HG02798 (cell line): ENCODE results near the gene LEAP2.
"Not testable (repeated sequence)": the region's sequence is repeated elsewhere in the genome, so short reads cannot be mapped to it uniquely, and the experiment has no call there.

ENCODE experiments used
- ATAC-seq: cut with Tn5 transposase; IDR thresholded peaks from one replicate; pipeline ENCODE4 v1.9.1; 2021; ENCODE audit warnings: mild to moderate bottlenecking; ENCODE audit not compliant: unreplicated experiment, poor library complexity

LEAP2 gene

GRCh38 chr5:132840313-132840712, 33.2 kb upstream of the LEAP2 start:
- ATAC-seq = no peak

GRCh38 chr5:132840896-132841295, 32.6 kb upstream of the LEAP2 start:
- ATAC-seq = no peak

GRCh38 chr5:132841305-132841704, 32.2 kb upstream of the LEAP2 start:
- ATAC-seq = no peak

- no peak for ATAC-seq
These were observed 25.2 kb upstream of the LEAP2 start for GRCh38 chr5:132848270-132848669.

GRCh38 chr5:132849347-132849746, 24.1 kb upstream of the LEAP2 start:
- no peak for ATAC-seq

GRCh38 chr5:132850066-132850465, 23.4 kb upstream of the LEAP2 start:
- ATAC-seq = no peak

GRCh38 chr5:132853323-132853722, 20.1 kb upstream of the LEAP2 start:
- ATAC-seq = no peak

GRCh38 chr5:132853790-132854189, 19.7 kb upstream of the LEAP2 start:
- ATAC-seq = no peak

- no peak for ATAC-seq
These were observed 19.2 kb upstream of the LEAP2 start for GRCh38 chr5:132854301-132854700.

GRCh38 chr5:132854992-132855391, 18.5 kb upstream of the LEAP2 start:
- ATAC-seq = not testable (repeated sequence)

- ATAC-seq = no peak
These were observed 17.5 kb upstream of the LEAP2 start for GRCh38 chr5:132856011-132856410.

- no peak for ATAC-seq
These were observed 13.5 kb upstream of the LEAP2 start for GRCh38 chr5:132859889-132860437.

GRCh38 chr5:132860742-132861141, 12.7 kb upstream of the LEAP2 start:
- no peak for ATAC-seq

GRCh38 chr5:132865668-132866341, 7.7 kb upstream of the LEAP2 start:
- ATAC-seq = peak; percentile 16

- peak; percentile 99 for ATAC-seq
These were observed 7.0 kb upstream of the LEAP2 start, which contains the start of the genes GDF9 and UQCRQ for GRCh38 chr5:132866342-132867045. TSS of gene GDF9 (minus strand) at chr5:132866469. CDS start at chr5:132864533, 1,936 bp downstream. TSS of gene UQCRQ (plus strand) at chr5:132866642. CDS start at chr5:132866882, 240 bp downstream.

- no peak for ATAC-seq
These were observed 6.4 kb upstream of the LEAP2 start for GRCh38 chr5:132867046-132867451.

GRCh38 chr5:132868754-132869153, 4.7 kb upstream of the LEAP2 start:
- ATAC-seq = no peak

GRCh38 chr5:132870801-132871200, 2.7 kb upstream of the LEAP2 start:
- ATAC-seq = no peak

GRCh38 chr5:132871459-132872284, 1.8 kb upstream of the LEAP2 start:
- no peak for ATAC-seq

- ATAC-seq = no peak
These were observed 715 bp upstream of the LEAP2 start for GRCh38 chr5:132872788-132873118.

GRCh38 chr5:132873930-132874271, 433 bp downstream of the LEAP2 start:
- ATAC-seq = no peak
